ENCODE results near the gene SCMH1. TPM values are rescaled to one million over a fixed set of nuclear protein-coding genes. Genes with fewer than 3 reads are reported as not detected.

SCMH1 gene
- total RNA-seq, 2 experiments from 2014 or later: 25.3 to 26.1 TPM

DNA sequence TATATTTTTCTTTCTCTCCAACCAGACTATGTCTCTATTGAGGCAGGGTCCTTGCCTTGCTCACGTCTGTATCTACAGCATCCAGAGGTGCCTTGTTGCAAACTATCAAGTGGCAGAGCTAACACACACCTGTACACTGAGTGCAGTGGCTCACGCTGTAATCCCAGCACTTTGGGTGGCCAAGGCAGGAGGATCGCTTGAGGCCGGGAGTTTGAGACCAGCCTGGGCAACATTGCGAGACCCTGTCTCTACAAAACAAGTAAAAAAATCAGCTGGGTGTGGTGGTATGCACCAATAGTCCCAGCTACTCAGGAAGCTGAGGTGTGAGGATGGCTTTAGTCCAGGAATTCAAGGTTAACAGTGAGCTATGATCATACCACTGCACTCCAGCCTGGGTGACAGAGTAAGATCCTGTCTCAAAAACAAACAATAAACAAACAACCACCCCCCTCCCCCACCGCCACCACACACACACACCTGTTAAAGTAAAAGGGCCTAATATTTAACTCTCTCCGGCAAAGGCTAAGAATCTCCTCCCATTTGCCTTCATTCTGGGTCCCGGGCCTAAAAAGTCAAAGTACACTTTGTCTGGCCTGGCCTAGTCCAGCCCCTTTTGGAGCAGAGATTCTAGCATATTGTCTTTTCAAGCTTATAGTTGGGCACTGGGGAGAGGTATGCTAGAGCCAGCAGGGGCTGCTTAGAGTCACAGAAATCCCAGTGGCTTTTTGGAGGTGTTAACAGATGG is 211.1 kb downstream of the SCMH1 start:
- CTCF ChIA-PET: no interaction called here
- Mint-ChIP-seq H3K27ac (no peak overlapping the region), H3K36me3 (ENCODE audit: low read depth) (peaks cover 47% of the 10 kb centered on the region), H3K4me3 (no peak overlapping the region), H3K27me3 (no peaks in the 10 kb centered on the region), H3K9me3 (no peaks in the 10 kb centered on the region), H3K4me1 (ENCODE audit: low read depth) (peaks cover 4% of the 10 kb centered on the region)
- TF ChIP-seq, protein P1, sequence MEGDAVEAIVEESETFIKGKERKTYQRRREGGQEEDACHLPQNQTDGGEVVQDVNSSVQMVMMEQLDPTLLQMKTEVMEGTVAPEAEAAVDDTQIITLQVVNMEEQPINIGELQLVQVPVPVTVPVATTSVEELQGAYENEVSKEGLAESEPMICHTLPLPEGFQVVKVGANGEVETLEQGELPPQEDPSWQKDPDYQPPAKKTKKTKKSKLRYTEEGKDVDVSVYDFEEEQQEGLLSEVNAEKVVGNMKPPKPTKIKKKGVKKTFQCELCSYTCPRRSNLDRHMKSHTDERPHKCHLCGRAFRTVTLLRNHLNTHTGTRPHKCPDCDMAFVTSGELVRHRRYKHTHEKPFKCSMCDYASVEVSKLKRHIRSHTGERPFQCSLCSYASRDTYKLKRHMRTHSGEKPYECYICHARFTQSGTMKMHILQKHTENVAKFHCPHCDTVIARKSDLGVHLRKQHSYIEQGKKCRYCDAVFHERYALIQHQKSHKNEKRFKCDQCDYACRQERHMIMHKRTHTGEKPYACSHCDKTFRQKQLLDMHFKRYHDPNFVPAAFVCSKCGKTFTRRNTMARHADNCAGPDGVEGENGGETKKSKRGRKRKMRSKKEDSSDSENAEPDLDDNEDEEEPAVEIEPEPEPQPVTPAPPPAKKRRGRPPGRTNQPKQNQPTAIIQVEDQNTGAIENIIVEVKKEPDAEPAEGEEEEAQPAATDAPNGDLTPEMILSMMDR (IDR thresholded peaks at IDR 0.05): no peak
- intact Hi-C loops (cut with micrococcal nuclease): no loop called here
- POLR2A ChIA-PET: interaction anchor here (1.0 kb wide), 1 partner anchor 27 kb away, joined by 3 read pairs; no protein-coding TSS in a partner anchor
- ATAC-seq: no peak
- DNase-seq: no peak

DNA sequence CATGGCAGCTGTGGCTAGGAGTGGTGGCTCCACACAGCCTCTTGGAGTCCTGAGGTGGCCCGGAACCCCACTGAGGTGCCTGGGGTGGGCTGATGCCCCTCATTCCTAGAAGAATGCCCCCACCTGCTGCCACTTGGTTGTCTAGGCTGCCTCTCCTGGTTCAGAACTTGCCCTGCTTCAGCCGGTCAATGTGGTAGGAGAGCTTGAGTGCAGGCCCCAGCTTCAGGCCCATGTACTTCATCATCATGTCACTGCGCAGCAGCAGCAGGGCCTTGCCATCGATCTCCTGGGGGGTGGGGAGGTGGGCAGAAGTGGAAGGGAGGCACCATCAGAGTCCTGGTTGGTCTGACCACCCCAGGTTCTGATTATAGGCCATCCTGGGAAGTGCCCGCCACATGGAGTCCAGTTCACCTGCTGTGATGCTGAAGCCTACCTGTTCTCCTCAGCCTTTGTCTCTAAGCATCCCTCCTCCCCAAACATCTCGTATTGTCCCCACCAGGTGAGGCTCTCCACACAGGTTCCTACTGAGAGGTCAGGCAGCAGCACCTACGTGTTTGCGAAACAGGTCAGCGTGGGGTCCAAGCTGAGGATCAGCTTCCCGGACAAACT is 214.0 kb downstream of the SCMH1 start:
- H3K27ac Mint-ChIP-seq: no peak overlapping the region
- POLR2A ChIA-PET: no interaction called here
- DNase-seq (no peak), ATAC-seq (no peak)
- H3K4me3 Mint-ChIP-seq: no peak overlapping the region
- H3K36me3 Mint-ChIP-seq (ENCODE audit: low read depth): peaks cover 38% of the 10 kb centered on the region
- CTCF ChIA-PET: interaction anchor here (1.3 kb wide), 1 partner anchor 75 kb away, joined by 3 read pairs; no protein-coding TSS in a partner anchor
- peaks cover 4% of the 10 kb centered on the region for H3K4me1 Mint-ChIP-seq (ENCODE audit: low read depth)
- no peaks in the 10 kb centered on the region for H3K9me3 Mint-ChIP-seq
- no peaks in the 10 kb centered on the region for H3K27me3 Mint-ChIP-seq
- TF ChIP-seq, protein P1 (IDR thresholded peaks at IDR 0.05): no peak
- intact Hi-C loops (cut with micrococcal nuclease): no loop called here

DNA sequence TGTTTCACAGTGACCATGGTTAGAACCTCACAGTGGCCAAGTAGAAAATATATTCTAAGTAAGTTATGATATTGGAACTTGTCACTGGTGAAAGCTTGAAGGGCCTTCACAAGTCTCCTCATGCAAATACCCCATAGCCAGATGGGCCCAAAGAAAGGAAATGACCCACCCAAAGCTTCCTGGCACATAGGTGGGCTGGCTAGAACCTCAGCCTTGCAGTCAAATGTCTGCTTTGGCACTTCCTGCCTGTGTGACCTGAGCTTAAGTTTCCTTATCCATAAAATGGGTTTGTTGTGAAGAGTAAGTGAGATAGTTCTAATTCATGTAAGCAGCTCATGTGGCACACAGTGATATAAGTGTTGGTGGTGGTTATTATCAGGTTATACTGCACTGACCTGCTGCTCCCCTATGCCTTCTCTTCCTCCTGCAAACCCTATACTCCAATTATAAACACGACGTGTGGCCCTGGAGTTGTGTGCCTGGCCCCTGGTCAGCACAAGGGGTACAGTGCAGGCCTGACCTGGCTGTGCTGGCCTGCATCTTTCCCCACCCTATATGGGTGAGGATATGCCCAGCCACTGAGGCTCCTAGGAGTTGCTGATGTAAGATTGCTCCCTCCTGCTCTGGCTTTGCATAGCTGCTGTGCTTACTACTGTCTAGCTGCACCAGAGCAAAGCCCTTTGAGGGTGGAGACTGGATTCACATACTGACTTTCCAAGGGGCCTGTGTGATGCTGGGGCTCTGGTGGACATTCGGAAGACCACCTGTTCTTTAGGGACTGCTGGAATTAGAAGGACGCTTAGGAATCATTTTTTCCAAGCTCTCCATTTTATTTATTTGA is 215.9 kb downstream of the SCMH1 start:
- TF ChIP-seq, protein P1 (IDR thresholded peaks at IDR 0.05): no peak
- Mint-ChIP-seq H3K27ac (no peak overlapping the region), H3K27me3 (no peaks in the 10 kb centered on the region), H3K9me3 (no peaks in the 10 kb centered on the region), H3K4me1 (ENCODE audit: low read depth) (peaks cover 4% of the 10 kb centered on the region), H3K36me3 (ENCODE audit: low read depth) (peaks cover 28% of the 10 kb centered on the region), H3K4me3 (no peak overlapping the region)
- intact Hi-C loops (cut with micrococcal nuclease): no loop called here
- CTCF ChIA-PET: no interaction called here
- no peak for DNase-seq
- POLR2A ChIA-PET: interaction anchor here (0.8 kb wide), 1 partner anchor 12 kb away, joined by 4 read pairs; no protein-coding TSS in a partner anchor
- ATAC-seq: no peak

DNA sequence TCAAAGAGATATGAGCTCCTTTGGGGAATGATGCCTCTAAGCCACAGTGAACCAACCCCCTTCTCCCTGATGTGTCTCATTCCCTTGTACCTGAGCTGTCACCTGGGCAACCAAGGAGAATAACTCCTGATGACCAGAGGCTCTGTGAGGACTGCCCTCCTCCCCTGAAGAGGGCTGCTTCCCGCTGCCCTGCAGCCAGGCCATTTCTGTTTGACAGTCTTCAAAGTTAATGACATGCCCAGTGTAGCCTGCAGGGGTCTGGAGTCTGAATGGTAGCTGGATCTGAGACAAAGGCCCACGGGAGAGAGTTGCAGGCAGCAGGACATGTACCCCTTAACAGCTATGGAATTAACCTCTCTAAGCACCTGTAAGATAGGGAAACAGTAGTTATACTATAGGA is 217.2 kb downstream of the SCMH1 start:
- Mint-ChIP-seq H3K27me3 (no peaks in the 10 kb centered on the region), H3K4me3 (no peak overlapping the region), H3K4me1 (ENCODE audit: low read depth) (peaks cover 4% of the 10 kb centered on the region), H3K27ac (no peak overlapping the region), H3K9me3 (no peaks in the 10 kb centered on the region), H3K36me3 (ENCODE audit: low read depth) (peaks cover 21% of the 10 kb centered on the region)
- TF ChIP-seq, protein P1 (IDR thresholded peaks at IDR 0.05): no peak
- intact Hi-C loops (cut with micrococcal nuclease): no loop called here
- ChIA-PET POLR2A (interaction anchor here (1.5 to 1.6 kb wide), 2 partner anchors 10 to 12 kb away, joined by 4 to 5 read pairs; no protein-coding TSS in a partner anchor), CTCF (no interaction called here)
- ATAC-seq (no peak), DNase-seq (no peak)
